ENCODE measurements around the gene MDK.

MDK gene

GRCh38 chr11:46383974-46384701 is 2.7 kb downstream of the MDK start:
- DNase-seq = no peak

- no peak for DNase-seq
Measured at GRCh38 chr11:46385169-46386004, 3.9 kb downstream of the MDK start.

- DNase-seq = no peak
Measured at GRCh38 chr11:46386005-46386578, 4.6 kb downstream of the MDK start.

GRCh38 chr11:46386674-46387073 is 5.2 kb downstream of the MDK start:
- no peak for DNase-seq

- no peak for DNase-seq
Measured at GRCh38 chr11:46387456-46387855, 6.0 kb downstream of the MDK start.

GRCh38 chr11:46387919-46388618 is 6.6 kb downstream of the MDK start:
- no peak for DNase-seq

- no peak for DNase-seq
Measured at GRCh38 chr11:46388619-46389449, 7.4 kb downstream of the MDK start.

GRCh38 chr11:46389450-46390330 is 8.2 kb downstream of the MDK start:
- DNase-seq = peak; percentile 72

GRCh38 chr11:46390331-46391171 is 9.1 kb downstream of the MDK start:
- DNase-seq = no peak

- DNase-seq = no peak
Measured at GRCh38 chr11:46391186-46391577, 9.7 kb downstream of the MDK start.

GRCh38 chr11:46391578-46392420 is 10.3 kb downstream of the MDK start, which contains the start of gene CHRM4:
Gene CHRM4, minus strand, starts transcription at chr11:46391776. Its CDS starts 5,219 bp downstream, at chr11:46386557.
- DNase-seq = peak; percentile 48

GRCh38 chr11:46392421-46393230 is 11.2 kb downstream of the MDK start:
- peak; percentile 66 for DNase-seq

- no peak for DNase-seq
Measured at GRCh38 chr11:46393231-46393616, 11.8 kb downstream of the MDK start.

GRCh38 chr11:46393759-46394158 is 12.3 kb downstream of the MDK start:
- DNase-seq = no peak

- no peak for DNase-seq
Measured at GRCh38 chr11:46397526-46397925, 16.1 kb downstream of the MDK start.

- no peak for DNase-seq
Measured at GRCh38 chr11:46402957-46403902, 21.8 kb downstream of the MDK start.

GRCh38 chr11:46404476-46405017 is 23.1 kb downstream of the MDK start:
- no peak for DNase-seq

All from NCI-H2171 treated with DMSO at 0.1 percent for 48 hours (cell line).